ENCODE results near the gene TLE4.

The TLE4 gene

DNA sequence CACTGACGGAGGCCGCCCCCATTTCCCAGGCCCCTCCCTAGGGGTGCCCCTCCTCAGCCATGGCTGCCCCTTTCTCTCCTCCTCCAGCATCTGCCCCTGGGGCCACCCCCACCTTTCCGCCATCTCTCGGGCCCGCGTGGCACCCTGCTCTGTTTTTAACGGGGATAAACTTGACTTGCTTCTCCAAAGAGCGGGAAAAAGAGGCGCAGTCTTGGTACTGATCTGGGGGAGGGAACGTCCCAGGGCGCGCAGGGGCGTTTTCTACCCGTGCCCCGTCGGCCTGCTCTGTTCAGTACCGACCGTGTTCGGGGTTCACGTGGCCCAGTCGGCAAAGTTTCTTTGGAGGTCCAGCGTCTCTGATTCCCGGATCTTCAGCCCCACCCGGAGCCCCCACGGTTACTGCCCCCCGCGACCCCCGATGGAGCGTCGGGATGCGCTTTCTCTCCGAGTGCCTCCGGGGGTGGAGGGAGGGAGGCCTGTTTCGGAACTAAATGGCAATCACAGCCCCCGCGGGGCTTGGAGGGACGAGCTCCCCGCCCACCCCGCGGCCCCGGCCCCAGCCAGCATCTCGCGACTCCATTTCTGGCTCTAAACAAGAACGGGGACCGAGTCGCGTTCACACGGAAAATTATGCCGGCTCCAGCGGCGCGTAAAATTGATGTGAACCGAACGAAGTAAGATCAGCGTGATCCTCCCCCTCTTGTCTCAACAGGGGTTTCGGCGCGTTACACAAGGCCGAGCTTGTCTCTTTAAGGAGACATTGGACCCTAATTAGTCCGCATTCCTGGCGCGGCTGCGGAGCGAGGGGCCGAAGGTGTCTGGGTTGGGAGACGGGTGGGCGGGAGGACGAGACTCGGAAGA lies 1.1 kb upstream of the TLE4 start:
- peak overlapping the region; percentile 76 for H3K4me3 ChIP-seq (replicated peaks; ENCODE audit: insufficient read depth, low read length)
- peak overlapping the region; percentile 77 for H3K27ac ChIP-seq (replicated peaks)
- no peaks in the 10 kb centered on the region for H3K27me3 ChIP-seq (ENCODE audit: insufficient read depth, poor library complexity, severe bottlenecking)
- DNase-seq (ENCODE audit: low read depth in 1 of 2, low spot score in 1 of 2): peak in 1 of 2 experiments; percentile 38
- TF ChIP-seq, protein P1, sequence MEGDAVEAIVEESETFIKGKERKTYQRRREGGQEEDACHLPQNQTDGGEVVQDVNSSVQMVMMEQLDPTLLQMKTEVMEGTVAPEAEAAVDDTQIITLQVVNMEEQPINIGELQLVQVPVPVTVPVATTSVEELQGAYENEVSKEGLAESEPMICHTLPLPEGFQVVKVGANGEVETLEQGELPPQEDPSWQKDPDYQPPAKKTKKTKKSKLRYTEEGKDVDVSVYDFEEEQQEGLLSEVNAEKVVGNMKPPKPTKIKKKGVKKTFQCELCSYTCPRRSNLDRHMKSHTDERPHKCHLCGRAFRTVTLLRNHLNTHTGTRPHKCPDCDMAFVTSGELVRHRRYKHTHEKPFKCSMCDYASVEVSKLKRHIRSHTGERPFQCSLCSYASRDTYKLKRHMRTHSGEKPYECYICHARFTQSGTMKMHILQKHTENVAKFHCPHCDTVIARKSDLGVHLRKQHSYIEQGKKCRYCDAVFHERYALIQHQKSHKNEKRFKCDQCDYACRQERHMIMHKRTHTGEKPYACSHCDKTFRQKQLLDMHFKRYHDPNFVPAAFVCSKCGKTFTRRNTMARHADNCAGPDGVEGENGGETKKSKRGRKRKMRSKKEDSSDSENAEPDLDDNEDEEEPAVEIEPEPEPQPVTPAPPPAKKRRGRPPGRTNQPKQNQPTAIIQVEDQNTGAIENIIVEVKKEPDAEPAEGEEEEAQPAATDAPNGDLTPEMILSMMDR (IDR thresholded peaks at IDR 0.05; ENCODE audit: insufficient read depth, low read length): no peak
- TF ChIP-seq, protein P2, sequence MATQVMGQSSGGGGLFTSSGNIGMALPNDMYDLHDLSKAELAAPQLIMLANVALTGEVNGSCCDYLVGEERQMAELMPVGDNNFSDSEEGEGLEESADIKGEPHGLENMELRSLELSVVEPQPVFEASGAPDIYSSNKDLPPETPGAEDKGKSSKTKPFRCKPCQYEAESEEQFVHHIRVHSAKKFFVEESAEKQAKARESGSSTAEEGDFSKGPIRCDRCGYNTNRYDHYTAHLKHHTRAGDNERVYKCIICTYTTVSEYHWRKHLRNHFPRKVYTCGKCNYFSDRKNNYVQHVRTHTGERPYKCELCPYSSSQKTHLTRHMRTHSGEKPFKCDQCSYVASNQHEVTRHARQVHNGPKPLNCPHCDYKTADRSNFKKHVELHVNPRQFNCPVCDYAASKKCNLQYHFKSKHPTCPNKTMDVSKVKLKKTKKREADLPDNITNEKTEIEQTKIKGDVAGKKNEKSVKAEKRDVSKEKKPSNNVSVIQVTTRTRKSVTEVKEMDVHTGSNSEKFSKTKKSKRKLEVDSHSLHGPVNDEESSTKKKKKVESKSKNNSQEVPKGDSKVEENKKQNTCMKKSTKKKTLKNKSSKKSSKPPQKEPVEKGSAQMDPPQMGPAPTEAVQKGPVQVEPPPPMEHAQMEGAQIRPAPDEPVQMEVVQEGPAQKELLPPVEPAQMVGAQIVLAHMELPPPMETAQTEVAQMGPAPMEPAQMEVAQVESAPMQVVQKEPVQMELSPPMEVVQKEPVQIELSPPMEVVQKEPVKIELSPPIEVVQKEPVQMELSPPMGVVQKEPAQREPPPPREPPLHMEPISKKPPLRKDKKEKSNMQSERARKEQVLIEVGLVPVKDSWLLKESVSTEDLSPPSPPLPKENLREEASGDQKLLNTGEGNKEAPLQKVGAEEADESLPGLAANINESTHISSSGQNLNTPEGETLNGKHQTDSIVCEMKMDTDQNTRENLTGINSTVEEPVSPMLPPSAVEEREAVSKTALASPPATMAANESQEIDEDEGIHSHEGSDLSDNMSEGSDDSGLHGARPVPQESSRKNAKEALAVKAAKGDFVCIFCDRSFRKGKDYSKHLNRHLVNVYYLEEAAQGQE (IDR thresholded peaks at IDR 0.05; ENCODE audit: insufficient replicate concordance, low read depth): no peak
- TF ChIP-seq SPI1 (IDR thresholded peaks at IDR 0.05; ENCODE audit: borderline replicate concordance, low read depth) (no peak), GABPA (IDR thresholded peaks at IDR 0.05; ENCODE audit: low read depth) (no peak), POLR2AphosphoS5 (IDR thresholded peaks at IDR 0.05; ENCODE audit: low read depth) (no peak; the same call in 1 of the 2 replicates)

DNA sequence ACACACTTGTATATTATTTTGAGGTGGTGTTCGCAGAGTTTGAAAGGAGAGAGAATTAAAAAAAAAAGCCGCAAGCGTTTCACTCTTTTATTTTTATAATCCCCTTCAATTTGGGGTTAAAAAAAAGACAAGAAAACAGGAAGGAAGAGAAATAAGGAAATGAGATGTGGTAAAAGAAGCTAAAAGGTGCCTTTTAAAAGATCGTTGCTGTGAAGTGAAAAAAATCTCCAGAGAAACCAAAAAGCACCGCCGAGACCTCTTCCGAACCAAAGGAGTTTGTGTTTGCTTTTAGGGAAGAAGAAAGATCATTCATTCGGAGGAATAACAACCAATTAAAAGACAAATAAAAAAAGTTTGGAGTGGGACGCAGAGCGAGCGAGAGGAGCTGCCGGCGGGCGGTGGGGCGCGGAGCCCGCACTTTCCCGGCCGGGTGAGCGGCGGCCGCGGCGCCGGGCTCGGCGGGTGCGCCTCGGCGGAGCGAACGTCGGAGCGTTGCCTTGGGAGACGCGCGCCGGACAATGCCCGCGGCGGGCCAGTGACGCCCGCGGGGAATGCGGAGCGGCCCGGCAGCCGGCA lies 355 bp downstream of the TLE4 start:
- H3K27ac ChIP-seq (replicated peaks): peak overlapping the region; percentile 87
- H3K4me3 ChIP-seq (replicated peaks; ENCODE audit: insufficient read depth, low read length): peak overlapping the region; percentile 52
- no peaks in the 10 kb centered on the region for H3K27me3 ChIP-seq (ENCODE audit: insufficient read depth, poor library complexity, severe bottlenecking)
- TF ChIP-seq SPI1 (IDR thresholded peaks at IDR 0.05; ENCODE audit: borderline replicate concordance, low read depth) (peak; percentile 73), GABPA (IDR thresholded peaks at IDR 0.05; ENCODE audit: low read depth) (no peak), POLR2AphosphoS5 (IDR thresholded peaks at IDR 0.05; ENCODE audit: low read depth) (no peak)
- TF ChIP-seq, protein P1 (IDR thresholded peaks at IDR 0.05; ENCODE audit: insufficient read depth, low read length): no peak
- TF ChIP-seq, protein P2 (IDR thresholded peaks at IDR 0.05; ENCODE audit: insufficient replicate concordance, low read depth): no peak
- DNase-seq (ENCODE audit: low read depth in 1 of 2, low spot score in 1 of 2): peak in 1 of 2 experiments; percentile 32

DNA sequence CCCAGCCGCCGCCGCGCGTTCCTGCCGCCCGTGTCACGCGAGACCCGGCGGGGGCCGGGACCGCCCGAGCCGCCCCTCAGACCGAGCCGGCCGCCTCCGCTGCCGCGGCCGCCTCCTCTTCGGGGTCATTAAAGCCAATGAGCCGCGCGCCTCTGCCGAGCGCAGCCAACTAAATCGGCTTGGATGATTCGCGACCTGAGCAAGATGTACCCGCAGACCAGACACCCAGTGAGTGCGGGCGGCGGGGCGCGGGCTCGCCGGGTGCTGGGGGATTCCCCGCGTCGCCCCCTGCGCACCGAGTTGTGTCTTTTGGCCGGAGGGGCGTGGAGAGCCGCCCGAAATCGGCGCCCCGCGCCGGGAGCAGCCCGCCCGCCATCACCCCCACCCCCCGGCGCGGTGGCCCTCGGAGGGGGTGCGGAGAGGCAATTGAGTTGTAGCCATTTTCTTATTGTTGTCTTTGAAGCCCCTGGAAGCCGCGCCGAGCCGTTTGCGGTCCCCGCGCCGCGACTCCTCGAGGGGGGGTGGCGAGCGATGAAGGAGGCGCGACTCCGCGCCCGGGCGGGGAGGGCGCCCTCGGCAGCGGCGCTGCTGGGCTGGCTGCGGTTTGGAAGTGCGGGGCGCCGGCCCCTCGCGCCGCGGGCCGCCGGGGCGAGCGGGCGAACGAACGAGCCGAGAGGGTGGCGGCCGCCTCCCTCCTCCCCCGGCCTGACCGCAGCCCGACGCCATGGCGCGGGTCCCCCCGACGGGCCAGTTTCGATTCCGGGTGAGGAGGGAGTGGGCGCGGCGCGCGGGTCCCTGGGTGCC lies 1.0 kb downstream of the TLE4 start:
- DNase-seq (ENCODE audit: low read depth in 1 of 2, low spot score in 1 of 2): peak in 1 of 2 experiments; percentile 24
- Histone ChIP-seq H3K27me3 (ENCODE audit: insufficient read depth, poor library complexity, severe bottlenecking) (no peaks in the 10 kb centered on the region), H3K27ac (replicated peaks) (peak overlapping the region; percentile 89), H3K4me3 (replicated peaks; ENCODE audit: insufficient read depth, low read length) (peak overlapping the region; percentile 52)
- TF ChIP-seq, protein P1 (IDR thresholded peaks at IDR 0.05; ENCODE audit: insufficient read depth, low read length): no peak
- no peak for TF ChIP-seq SPI1 (IDR thresholded peaks at IDR 0.05; ENCODE audit: borderline replicate concordance, low read depth)
- TF ChIP-seq, protein P2 (IDR thresholded peaks at IDR 0.05; ENCODE audit: insufficient replicate concordance, low read depth): no peak
- TF ChIP-seq GABPA (IDR thresholded peaks at IDR 0.05; ENCODE audit: low read depth): no peak
- no peak; the same call in 1 of the 2 replicates for TF ChIP-seq POLR2AphosphoS5 (IDR thresholded peaks at IDR 0.05; ENCODE audit: low read depth)

Data from HL-60 (cell line).